ENCODE results near the gene IRF6.

DNA sequence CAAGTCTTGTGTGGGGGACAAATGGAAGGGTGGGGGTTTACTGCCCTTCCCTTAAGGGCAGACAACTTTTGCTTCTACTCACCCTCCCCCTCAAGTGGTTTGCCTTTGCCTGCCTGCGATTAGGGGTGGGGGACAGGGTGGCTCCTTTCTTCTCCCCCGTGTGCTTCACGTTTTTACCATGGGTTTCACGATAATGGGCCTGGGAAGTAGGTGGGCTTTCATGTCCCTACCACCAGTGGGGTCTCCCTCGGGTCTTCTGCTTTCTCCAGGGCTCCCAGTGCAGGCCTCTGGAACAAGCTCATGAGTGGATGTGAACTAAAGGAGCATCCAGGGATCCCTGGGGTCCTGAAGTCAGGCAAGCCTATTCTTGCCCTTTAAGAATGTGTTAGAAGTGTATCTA lies 43.4 kb upstream of the IRF6 start:
- TF ChIP-seq, protein P1, sequence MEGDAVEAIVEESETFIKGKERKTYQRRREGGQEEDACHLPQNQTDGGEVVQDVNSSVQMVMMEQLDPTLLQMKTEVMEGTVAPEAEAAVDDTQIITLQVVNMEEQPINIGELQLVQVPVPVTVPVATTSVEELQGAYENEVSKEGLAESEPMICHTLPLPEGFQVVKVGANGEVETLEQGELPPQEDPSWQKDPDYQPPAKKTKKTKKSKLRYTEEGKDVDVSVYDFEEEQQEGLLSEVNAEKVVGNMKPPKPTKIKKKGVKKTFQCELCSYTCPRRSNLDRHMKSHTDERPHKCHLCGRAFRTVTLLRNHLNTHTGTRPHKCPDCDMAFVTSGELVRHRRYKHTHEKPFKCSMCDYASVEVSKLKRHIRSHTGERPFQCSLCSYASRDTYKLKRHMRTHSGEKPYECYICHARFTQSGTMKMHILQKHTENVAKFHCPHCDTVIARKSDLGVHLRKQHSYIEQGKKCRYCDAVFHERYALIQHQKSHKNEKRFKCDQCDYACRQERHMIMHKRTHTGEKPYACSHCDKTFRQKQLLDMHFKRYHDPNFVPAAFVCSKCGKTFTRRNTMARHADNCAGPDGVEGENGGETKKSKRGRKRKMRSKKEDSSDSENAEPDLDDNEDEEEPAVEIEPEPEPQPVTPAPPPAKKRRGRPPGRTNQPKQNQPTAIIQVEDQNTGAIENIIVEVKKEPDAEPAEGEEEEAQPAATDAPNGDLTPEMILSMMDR (IDR thresholded peaks at IDR 0.05), result no peak
- TF ChIP-seq EP300 (IDR thresholded peaks at IDR 0.05) (no peak), POLR2A (IDR thresholded peaks at IDR 0.05) (no peak)

All from tibial nerve (tissue), 4 donors.